Forelimb muscle (tissue), 1 donor: ENCODE results near the gene TSC22D2. TPM values are rescaled to one million over a fixed set of nuclear protein-coding genes. Genes with fewer than 3 reads are reported as not detected.
"Not testable (repeated sequence)": the region's sequence is repeated elsewhere in the genome, so short reads cannot be mapped to it uniquely, and the experiment has no call there.

ENCODE experiments used
- DNase-seq: peaks from one replicate; pipeline ENCODE4 v3.0.0-alpha.2; 2013; ENCODE audit warnings: low read depth
- polyA plus RNA-seq: library from polyadenylated mRNA; unstranded; fragments of 120-200 nt; gene quantifications from one replicate; pipeline ENCODE4 v1.2.1, GENCODE V29; 2013; ENCODE audit not compliant: insufficient read length

Gene TSC22D2
- polyA plus RNA-seq, 1 donor: 46.8 TPM

GRCh38 chr3:150490277-150490986 lies 82.3 kb downstream of the TSC22D2 start:
- no peak for DNase-seq

- DNase-seq: no peak
These were observed 86.4 kb downstream of the TSC22D2 start for GRCh38 chr3:150494411-150494977.

- no peak for DNase-seq
These were observed 87.1 kb downstream of the TSC22D2 start for GRCh38 chr3:150495149-150495548.

GRCh38 chr3:150495563-150496168 lies 87.6 kb downstream of the TSC22D2 start:
- peak; percentile 54 for DNase-seq

GRCh38 chr3:150497956-150498355 lies 89.9 kb downstream of the TSC22D2 start:
- DNase-seq: no peak

GRCh38 chr3:150500960-150501359 lies 92.9 kb downstream of the TSC22D2 start:
- not testable (repeated sequence) for DNase-seq

GRCh38 chr3:150503402-150504099 lies 95.5 kb downstream of the TSC22D2 start:
- DNase-seq: no peak

- DNase-seq: no peak
These were observed 96.4 kb downstream of the TSC22D2 start for GRCh38 chr3:150504483-150504882.

- DNase-seq: no peak
These were observed 100.3 kb downstream of the TSC22D2 start for GRCh38 chr3:150508401-150508800.

- DNase-seq: no peak
These were observed 101.7 kb downstream of the TSC22D2 start for GRCh38 chr3:150509780-150510179.

- no peak for DNase-seq
These were observed 103.2 kb downstream of the TSC22D2 start for GRCh38 chr3:150511122-150511821.

GRCh38 chr3:150515210-150515609 lies 107.1 kb downstream of the TSC22D2 start:
- DNase-seq: no peak

Other genes starting within 250 kb of the TSC22D2 start
- gene SERP1, start 138.2 kb downstream of the TSC22D2 start, polyA plus RNA-seq: 58.6 TPM
- gene EIF2A, start 138.5 kb downstream of the TSC22D2 start, polyA plus RNA-seq: 152 TPM
- gene SELENOT, start 195.0 kb downstream of the TSC22D2 start, polyA plus RNA-seq: 46.7 TPM